ENCODE measurements around the gene SGCD.

SGCD gene

GRCh38 chr5:156380848-156381247 is 53.9 kb downstream of the SGCD start:
- Mint-ChIP-seq H3K27ac (no peak overlapping the region), H3K36me3 (ENCODE audit: low read depth) (no peaks in the 10 kb centered on the region), H3K27me3 (ENCODE audit: low read depth, poor library complexity) (no peaks in the 10 kb centered on the region), H3K9me3 (no peaks in the 10 kb centered on the region), H3K4me3 (no peak overlapping the region), H3K4me1 (no peaks in the 10 kb centered on the region)
- no peak for DNase-seq
- TF ChIP-seq CTCF (IDR thresholded peaks at IDR 0.05), result no peak

GRCh38 chr5:156383510-156384265 is 56.7 kb downstream of the SGCD start:
- Mint-ChIP-seq H3K9me3 (no peaks in the 10 kb centered on the region), H3K4me1 (peaks cover 8% of the 10 kb centered on the region), H3K36me3 (ENCODE audit: low read depth) (no peaks in the 10 kb centered on the region), H3K27ac (no peak overlapping the region), H3K4me3 (no peak overlapping the region), H3K27me3 (ENCODE audit: low read depth, poor library complexity) (no peaks in the 10 kb centered on the region)
- DNase-seq, result no peak
- TF ChIP-seq CTCF (IDR thresholded peaks at IDR 0.05), result no peak

GRCh38 chr5:156385416-156385815 is 58.5 kb downstream of the SGCD start:
- H3K27me3 Mint-ChIP-seq (ENCODE audit: low read depth, poor library complexity), result no peaks in the 10 kb centered on the region

GRCh38 chr5:156386976-156387375 is 60.0 kb downstream of the SGCD start:
- DNase-seq, result no peak
- H3K9me3 Mint-ChIP-seq, result no peaks in the 10 kb centered on the region
- no peak overlapping the region for H3K4me3 Mint-ChIP-seq
- H3K4me1 Mint-ChIP-seq, result peaks cover 19% of the 10 kb centered on the region
- H3K27ac Mint-ChIP-seq, result no peak overlapping the region
- TF ChIP-seq CTCF (IDR thresholded peaks at IDR 0.05), result no peak
- H3K36me3 Mint-ChIP-seq (ENCODE audit: low read depth), result no peaks in the 10 kb centered on the region
- H3K27me3 Mint-ChIP-seq (ENCODE audit: low read depth, poor library complexity), result no peaks in the 10 kb centered on the region

More at GRCh38 chr5:156385416-156385815, 58.5 kb downstream of the SGCD start:
- no peak for DNase-seq
- Mint-ChIP-seq H3K27ac (no peak overlapping the region), H3K4me3 (no peak overlapping the region), H3K4me1 (peaks cover 19% of the 10 kb centered on the region), H3K36me3 (ENCODE audit: low read depth) (no peaks in the 10 kb centered on the region), H3K9me3 (no peaks in the 10 kb centered on the region)
- TF ChIP-seq CTCF (IDR thresholded peaks at IDR 0.05), result no peak

- Mint-ChIP-seq H3K27ac (no peak overlapping the region), H3K4me1 (peaks cover 19% of the 10 kb centered on the region), H3K4me3 (no peak overlapping the region), H3K36me3 (ENCODE audit: low read depth) (no peaks in the 10 kb centered on the region), H3K27me3 (ENCODE audit: low read depth, poor library complexity) (no peaks in the 10 kb centered on the region), H3K9me3 (no peaks in the 10 kb centered on the region)
- TF ChIP-seq CTCF (IDR thresholded peaks at IDR 0.05), result no peak
- DNase-seq, result no peak
Measured at GRCh38 chr5:156387391-156387790, 60.4 kb downstream of the SGCD start.

- Mint-ChIP-seq H3K36me3 (ENCODE audit: low read depth) (no peaks in the 10 kb centered on the region), H3K9me3 (no peaks in the 10 kb centered on the region), H3K4me1 (peaks cover 19% of the 10 kb centered on the region), H3K27me3 (ENCODE audit: low read depth, poor library complexity) (no peaks in the 10 kb centered on the region), H3K4me3 (no peak overlapping the region), H3K27ac (no peak overlapping the region)
- DNase-seq, result no peak
- TF ChIP-seq CTCF (IDR thresholded peaks at IDR 0.05), result no peak
Measured at GRCh38 chr5:156388233-156388632, 61.3 kb downstream of the SGCD start.
